Cortex of kidney (tissue), 1 donor: ENCODE results near the gene EIF2S3B.
"Not testable (repeated sequence)": the region's sequence is repeated elsewhere in the genome, so short reads cannot be mapped to it uniquely, and the experiment has no call there.

ENCODE experiments used
- DNase-seq: peaks from one replicate; lab custom pipeline; 2025; lab: John Stamatoyannopoulos, UW

EIF2S3B gene

GRCh38 chr12:10505620-10506019 is at the start of gene EIF2S3B:
Gene EIF2S3B, plus strand, starts transcription at chr12:10505890. Its CDS starts 13 bp downstream, at chr12:10505903.
- no peak for DNase-seq

- DNase-seq: no peak
Measured at GRCh38 chr12:10456856-10457255, 48.8 kb upstream of the EIF2S3B start.

GRCh38 chr12:10457760-10458159 is 47.9 kb upstream of the EIF2S3B start:
- no peak for DNase-seq

GRCh38 chr12:10466311-10466710 is 39.4 kb upstream of the EIF2S3B start:
- no peak for DNase-seq

GRCh38 chr12:10469701-10470100 is 36.0 kb upstream of the EIF2S3B start:
- no peak for DNase-seq

- not testable (repeated sequence) for DNase-seq
Measured at GRCh38 chr12:10472808-10473207, 32.9 kb upstream of the EIF2S3B start.

GRCh38 chr12:10481901-10482300 is 23.8 kb upstream of the EIF2S3B start:
- not testable (repeated sequence) for DNase-seq

GRCh38 chr12:10487328-10487727 is 18.4 kb upstream of the EIF2S3B start:
- not testable (repeated sequence) for DNase-seq

- DNase-seq: no peak
Measured at GRCh38 chr12:10491766-10492165, 13.9 kb upstream of the EIF2S3B start.

- no peak for DNase-seq
Measured at GRCh38 chr12:10497602-10498001, 8.1 kb upstream of the EIF2S3B start.

GRCh38 chr12:10498042-10498441 is 7.6 kb upstream of the EIF2S3B start:
- no peak for DNase-seq

- DNase-seq: no peak
Measured at GRCh38 chr12:10501030-10501429, 4.7 kb upstream of the EIF2S3B start.

- no peak for DNase-seq
Measured at GRCh38 chr12:10503460-10503859, 2.2 kb upstream of the EIF2S3B start.

- DNase-seq: no peak
Measured at GRCh38 chr12:10511756-10512355, 6.2 kb downstream of the EIF2S3B start.

GRCh38 chr12:10512798-10513197 is 7.1 kb downstream of the EIF2S3B start:
- DNase-seq: no peak

- no peak for DNase-seq
Measured at GRCh38 chr12:10521555-10521954, 15.9 kb downstream of the EIF2S3B start.

GRCh38 chr12:10528174-10528953 is 22.7 kb downstream of the EIF2S3B start:
- DNase-seq: no peak

GRCh38 chr12:10529603-10530002 is 23.9 kb downstream of the EIF2S3B start:
- DNase-seq: no peak

- no peak for DNase-seq
Measured at GRCh38 chr12:10537721-10538120, 32.0 kb downstream of the EIF2S3B start.

- DNase-seq: no peak
Measured at GRCh38 chr12:10540776-10541205, 35.1 kb downstream of the EIF2S3B start.

GRCh38 chr12:10543499-10543898 is 37.8 kb downstream of the EIF2S3B start:
- DNase-seq: no peak

GRCh38 chr12:10551375-10551774 is 45.7 kb downstream of the EIF2S3B start:
- DNase-seq: no peak

- no peak for DNase-seq
Measured at GRCh38 chr12:10553148-10553547, 47.5 kb downstream of the EIF2S3B start.
